Suppressor macrophage (primary cell): ENCODE measurements around the gene MCUR1.
"Not testable (repeated sequence)": the region's sequence is repeated elsewhere in the genome, so short reads cannot be mapped to it uniquely, and the experiment has no call there.

Experiments used
- DNase-seq, 4 experiments: peaks; one replicate each; pipeline ENCODE4 v3.0.0-alpha.2; 2020 to 2022
- total RNA-seq, 17 experiments: gene quantifications; one replicate each; lab custom pipeline; 2026; ENCODE audit warnings: mixed read lengths in 6 of 17, inconsistent platforms in 3 of 17; lab: John Stamatoyannopoulos, UW

The MCUR1 gene, protein sequence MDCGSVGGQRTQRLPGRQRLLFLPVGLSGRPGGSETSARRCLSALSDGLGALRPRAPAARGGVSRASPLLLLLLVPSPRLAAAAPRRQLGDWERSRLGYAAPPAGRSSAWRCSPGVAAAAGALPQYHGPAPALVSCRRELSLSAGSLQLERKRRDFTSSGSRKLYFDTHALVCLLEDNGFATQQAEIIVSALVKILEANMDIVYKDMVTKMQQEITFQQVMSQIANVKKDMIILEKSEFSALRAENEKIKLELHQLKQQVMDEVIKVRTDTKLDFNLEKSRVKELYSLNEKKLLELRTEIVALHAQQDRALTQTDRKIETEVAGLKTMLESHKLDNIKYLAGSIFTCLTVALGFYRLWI
- total RNA-seq, result 22.9 to 51.5 (median 31.7) reads per million in 17 experiments

DNA sequence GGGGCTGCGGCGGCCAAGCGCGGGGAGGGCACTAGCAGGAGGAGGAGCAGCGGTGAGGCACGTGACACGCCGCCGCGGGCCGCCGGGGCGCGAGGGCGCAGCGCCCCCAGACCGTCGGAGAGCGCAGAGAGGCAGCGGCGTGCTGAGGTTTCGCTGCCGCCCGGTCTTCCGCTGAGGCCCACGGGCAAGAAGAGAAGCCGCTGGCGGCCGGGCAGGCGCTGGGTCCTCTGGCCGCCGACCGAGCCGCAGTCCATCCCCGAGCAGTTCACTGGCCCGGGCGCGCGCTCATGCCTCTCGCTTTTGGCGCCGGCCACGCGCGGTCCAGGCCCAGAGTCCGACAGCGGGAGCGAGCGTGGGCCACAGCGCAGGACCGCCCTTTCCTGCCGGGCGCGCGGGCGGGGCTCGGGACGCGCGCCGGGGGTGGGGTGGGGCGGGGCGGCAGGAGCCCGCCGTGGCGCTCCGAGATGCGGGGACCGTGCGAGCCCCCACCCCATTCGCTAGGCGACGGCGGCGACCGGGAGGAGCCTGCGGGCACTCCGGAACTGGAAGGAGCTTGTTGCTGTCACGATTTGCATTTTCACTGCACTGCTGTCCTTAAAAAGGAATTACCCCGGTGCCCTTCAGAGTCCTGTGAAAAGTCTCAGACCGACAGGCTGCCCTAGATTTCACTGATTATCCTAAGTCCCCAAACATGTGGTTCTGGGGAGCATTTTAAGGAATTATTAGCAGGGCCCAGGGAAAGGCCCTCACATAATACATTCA is at the start of gene MCUR1:
Gene MCUR1 (minus strand): TSS at position 382 of the 762 bp plus-strand sequence. CDS start 128 bp downstream, at position 254.
- peak; percentile 91 to 97 (median 94) for DNase-seq

GRCh38 chr6:13863699-13864155 is 49.4 kb upstream of the MCUR1 start:
- peak in 2 of 4 experiments; percentile 18 to 29 for DNase-seq

- not testable (repeated sequence) for DNase-seq
These were observed 46.3 kb upstream of the MCUR1 start for GRCh38 chr6:13860556-13861185.

DNA sequence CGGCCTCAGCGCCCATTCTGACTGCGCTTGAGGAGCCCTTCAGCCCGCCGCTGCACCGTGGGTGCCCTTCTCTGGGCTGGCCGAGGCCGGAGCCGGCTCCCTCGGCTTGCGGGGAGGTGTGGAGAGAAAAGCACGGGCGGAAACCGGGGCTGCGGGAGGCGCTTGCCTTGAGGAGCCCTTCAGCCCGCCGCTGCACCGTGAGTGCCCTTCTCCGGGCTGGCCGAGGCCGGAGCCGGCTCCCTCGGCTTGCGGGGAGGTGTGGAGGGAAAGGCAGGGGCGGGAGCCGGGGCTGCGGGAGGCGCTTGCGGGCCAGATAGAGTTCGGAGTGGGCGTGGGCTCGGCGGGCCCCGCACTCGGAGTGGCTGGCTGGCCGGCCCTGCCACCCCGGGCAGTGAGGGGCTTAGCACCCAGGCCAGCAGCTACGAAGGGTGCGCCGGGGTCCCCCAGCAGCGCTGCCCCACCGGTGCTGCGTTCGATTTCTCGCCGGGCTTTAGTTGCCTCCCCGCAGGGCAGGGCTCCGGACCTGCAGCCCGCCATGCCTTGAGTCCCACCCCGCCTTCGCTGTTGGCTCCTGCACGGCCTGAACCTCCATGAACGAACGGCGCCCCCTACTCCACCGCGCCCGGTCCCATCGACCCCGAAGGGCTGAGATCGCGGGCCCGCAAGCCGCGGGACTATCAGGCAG is 45.7 kb upstream of the MCUR1 start:
- peak in 1 of 4 experiments; percentile 25 for DNase-seq

DNA sequence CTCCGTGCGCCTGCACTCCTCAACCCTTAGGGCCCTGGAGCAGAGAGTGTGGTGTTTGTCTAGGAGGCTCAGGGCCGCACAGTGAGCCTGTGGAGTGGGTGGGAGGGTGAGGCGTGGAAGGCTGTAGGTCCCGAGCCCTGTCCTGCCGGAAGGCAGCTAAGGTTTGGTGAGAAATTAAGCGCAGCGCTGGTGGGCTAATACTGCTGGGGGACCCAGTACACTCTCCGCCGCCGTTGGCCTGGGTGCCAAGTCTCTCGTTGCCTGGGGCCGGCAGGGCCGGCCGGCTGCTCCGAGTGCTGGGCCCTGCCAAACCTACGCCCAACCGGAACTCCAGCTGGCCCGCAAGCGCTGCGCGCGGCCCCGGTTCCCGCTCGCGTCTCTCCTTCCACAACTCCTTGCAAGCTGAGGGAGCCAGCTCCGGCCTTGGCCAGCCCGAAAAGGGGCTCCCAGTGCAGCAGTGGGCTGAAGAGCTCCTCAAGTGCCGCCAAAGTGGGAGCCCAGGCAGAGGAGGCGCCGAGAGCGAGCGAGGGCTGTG is 40.4 kb upstream of the MCUR1 start:
- no peak for DNase-seq

GRCh38 chr6:13853871-13854270 is 39.5 kb upstream of the MCUR1 start:
- DNase-seq, result no peak

DNA sequence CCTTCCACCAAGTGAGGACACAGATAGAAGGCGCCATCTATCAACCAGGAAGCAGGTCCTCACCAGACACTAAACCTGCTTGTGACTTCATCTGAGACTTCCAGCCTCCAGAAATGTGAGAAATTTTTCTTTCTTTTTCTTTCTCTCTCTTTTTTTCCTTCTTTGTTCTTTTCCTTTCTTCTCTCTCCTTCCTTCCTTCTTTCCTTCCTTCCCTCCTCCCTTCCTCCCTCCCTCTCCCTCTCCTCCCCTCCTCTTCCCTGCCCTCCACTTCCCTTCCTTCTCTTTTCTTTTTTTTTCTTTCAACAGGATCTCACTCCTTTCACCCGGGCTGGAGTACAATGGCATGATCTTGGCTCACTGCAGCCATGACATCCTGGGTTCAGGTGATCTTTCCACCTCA is 37.4 kb upstream of the MCUR1 start:
- no peak for DNase-seq

DNA sequence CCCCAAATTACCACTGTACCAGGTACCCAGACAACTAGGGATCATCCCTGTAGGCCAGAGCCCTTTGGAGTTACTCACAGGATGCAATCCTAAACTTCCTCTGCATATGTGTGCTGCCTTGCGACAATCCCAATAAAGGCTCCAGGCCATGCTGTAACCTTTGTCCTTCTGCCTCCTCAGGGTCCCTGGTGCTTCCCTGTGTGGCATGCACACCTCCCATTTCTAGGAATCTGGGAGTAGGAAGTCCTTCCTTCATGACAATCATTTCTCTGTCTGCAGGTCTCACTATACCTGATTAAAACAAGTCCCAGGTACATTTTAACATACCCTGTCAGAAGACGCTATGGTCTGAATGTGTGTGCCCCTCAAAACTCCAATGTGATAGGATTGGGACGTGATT is 37.0 kb upstream of the MCUR1 start:
- DNase-seq, result no peak

GRCh38 chr6:13850690-13851089 is 36.3 kb upstream of the MCUR1 start:
- not testable (repeated sequence) for DNase-seq

DNA sequence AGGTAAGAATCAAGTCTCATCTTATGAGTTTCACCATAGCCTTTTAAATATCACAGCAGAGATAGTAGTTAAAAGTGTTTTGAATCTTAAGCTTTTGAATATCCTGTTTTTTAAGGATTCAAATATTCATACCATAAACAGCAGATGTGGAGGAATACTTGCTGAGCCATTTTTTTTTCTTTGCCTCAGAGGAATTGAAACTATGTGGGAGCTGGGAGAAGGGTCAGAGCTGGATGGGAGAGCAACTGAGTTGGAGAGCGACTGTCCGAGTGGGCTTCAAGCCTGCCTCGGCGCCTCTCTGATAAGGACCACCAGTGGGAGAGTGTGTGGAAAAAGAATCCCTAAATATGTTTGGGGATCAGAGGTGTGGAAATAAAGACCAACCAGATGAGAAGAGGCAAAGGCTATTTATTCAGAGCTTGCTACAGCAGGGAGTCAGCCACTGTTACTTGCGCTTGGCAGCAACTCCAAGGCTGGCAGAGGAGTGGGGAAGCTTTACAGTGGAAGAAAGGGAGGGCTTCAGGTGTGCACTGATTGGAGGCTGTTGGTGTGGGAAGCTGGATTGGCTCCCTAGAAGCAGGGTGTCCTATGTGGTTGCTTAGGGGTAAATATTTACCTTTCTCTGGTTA is 34.3 kb upstream of the MCUR1 start:
- DNase-seq, result peak in 1 of 4 experiments; percentile 42

DNA sequence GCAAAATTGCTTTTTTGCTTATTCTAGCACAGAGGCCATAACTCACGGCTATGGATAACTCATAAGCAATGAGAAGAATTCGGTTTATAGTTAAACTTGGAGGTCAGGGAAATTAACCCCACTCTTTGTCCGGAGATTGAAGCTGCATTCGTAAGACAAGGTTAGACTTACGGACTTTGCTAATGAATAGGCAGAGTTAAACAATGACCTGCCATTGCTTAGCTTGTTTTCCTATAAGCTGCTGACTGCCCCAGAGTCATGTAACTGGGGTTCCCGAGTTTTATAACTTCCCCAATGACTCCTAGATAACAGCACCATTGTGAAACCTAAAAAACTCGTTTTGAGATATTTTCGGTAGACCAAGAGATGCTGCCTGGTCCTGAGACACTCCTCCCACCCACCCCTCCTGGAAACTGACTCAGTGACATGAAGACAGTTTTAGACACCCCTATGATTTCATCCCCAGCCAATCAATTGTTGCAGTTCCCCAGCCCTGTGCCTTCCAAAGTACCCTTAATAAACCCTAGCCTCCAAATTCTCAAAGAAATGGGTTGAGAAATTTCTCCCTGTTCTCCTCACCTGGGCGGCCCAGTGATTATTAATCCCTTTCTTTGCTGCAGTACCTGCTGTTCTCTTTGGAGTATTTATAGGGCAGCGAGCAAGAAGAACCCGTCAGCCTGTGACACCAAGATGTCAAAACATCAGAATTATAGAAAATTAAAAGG is 33.1 kb upstream of the MCUR1 start:
- DNase-seq, result peak in 3 of 4 experiments; percentile 8 to 50 (median 36)

- DNase-seq, result no peak
These were observed 32.5 kb upstream of the MCUR1 start for GRCh38 chr6:13846841-13847240.

DNA sequence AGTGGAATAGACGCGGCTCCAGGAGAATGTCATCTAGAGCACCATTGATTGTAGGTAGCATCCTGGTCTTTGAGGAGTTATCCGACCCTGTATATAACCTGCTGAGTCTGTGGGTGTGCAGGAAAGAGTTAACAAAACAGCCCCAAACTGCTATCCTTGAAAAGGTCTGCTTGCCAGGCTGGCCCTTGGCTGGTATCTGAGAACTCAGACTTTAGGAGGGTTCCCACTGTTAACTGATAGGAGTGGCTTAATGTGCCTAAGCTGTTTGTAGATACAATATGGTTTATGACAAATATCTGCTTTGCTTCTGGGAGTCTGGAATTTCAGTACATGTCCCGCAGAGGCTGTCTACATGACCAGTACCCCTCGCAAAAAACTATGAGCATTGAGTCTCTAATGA is 27.6 kb upstream of the MCUR1 start:
- no peak for DNase-seq

- DNase-seq, result peak in 2 of 4 experiments; percentile 13 to 41
These were observed 24.3 kb upstream of the MCUR1 start for GRCh38 chr6:13838616-13839015.

GRCh38 chr6:13836170-13836569 is 21.8 kb upstream of the MCUR1 start:
- no peak for DNase-seq

DNA sequence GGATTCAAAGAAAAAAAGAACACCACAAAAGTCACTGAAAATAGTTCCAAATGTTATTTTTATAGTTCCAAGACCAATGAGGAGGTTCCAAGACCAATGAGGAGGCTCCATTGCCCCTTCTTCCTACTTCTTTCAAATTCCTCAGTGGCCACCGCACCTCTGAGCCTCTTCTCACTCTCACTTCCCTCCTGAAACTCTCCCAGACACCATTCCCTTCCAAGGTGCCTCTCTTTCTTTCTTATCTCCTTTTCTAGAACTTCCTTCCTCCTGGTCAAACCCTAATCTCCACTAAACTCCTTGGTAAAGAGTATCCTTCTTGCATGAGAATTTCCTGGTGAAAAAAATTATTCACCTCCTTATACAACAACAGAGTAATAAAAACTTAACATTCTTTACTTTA is 20.4 kb upstream of the MCUR1 start:
- DNase-seq, result no peak

DNA sequence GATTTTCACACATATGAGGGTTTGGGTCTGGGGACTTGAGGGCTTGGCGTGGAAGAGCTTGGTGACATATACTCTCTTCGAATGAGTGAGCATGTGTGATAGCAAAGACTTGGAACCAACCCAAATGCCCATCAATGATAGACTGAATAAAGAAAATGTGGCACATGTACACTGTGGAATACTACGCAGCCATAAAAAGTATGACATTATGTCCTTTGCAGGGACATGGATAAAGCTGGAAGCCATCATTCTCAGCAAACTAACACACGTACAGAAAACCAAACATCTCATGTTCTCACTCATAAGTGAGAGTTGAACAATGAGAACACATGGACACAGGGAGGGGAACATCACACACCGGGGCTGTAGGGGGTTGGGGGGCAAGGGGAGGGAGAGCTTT is 19.7 kb upstream of the MCUR1 start:
- not testable (repeated sequence) for DNase-seq

- DNase-seq, result no peak
These were observed 18.4 kb upstream of the MCUR1 start for GRCh38 chr6:13832778-13833177.

DNA sequence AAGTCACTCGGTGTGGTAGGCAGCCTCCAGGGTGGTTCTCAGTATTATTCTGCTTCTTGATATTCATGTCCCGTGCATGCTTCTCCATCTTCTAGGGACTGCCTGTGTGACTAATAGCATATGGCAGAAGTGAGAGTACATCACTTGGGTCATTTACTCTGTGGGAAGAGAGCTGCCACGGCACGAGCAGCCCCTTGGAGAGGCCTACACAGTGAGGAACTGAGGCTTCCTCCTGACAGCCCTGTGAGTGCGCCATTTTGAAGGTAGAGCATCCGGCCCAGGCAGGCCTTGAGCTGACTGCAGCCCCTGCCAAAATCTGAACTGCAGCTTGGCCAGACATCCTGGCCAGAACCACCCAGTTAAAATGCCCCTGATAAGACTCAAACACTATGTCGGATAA is 17.3 kb upstream of the MCUR1 start:
- DNase-seq, result peak; percentile 38 to 74 (median 64)

GRCh38 chr6:13830803-13831202 is 16.4 kb upstream of the MCUR1 start:
- no peak for DNase-seq

- DNase-seq, result not testable (repeated sequence)
These were observed 15.1 kb upstream of the MCUR1 start for GRCh38 chr6:13829419-13829818.
